WTC11 (cell line): ENCODE results near the gene ICOS. TPM values are rescaled to one million over a fixed set of nuclear protein-coding genes. Genes with fewer than 3 reads are reported as not detected.

Experiments
- ATAC-seq: fragments of 200-7000 bp; cut with Tn5 transposase; 2 replicates; pipeline ENCODE4 v1.10.0; 2021; ENCODE audit warnings: mild to moderate bottlenecking, moderate library complexity
- CTCF ChIA-PET: fragments of 300-600 bp; sonication (Branson Sonifier 250); formaldehyde crosslinking; loops from one replicate; lab custom pipeline; 2021; ENCODE audit warnings: antibody characterized with exemption; lab: Charles Lee
- POLR2A ChIA-PET: fragments of 350-600 bp; sonication (Branson Sonifier 250); formaldehyde crosslinking; loops from one replicate; lab custom pipeline; 2021; ENCODE audit warnings: antibody characterized with exemption; lab: Charles Lee
- DNase-seq: peaks from one replicate; pipeline ENCODE4 v3.0.0; 2021; ENCODE audit warnings: low spot score
- H3K27ac Mint-ChIP-seq: 2 replicates; pipeline ENCODE4 v1.8.0; 2021; ENCODE audit warnings: mixed read lengths
- H3K27me3 Mint-ChIP-seq: 2 replicates; pipeline ENCODE4 v1.8.0; 2021; ENCODE audit warnings: low read depth, mild to moderate bottlenecking, moderate library complexity, mixed read lengths
- H3K36me3 Mint-ChIP-seq: 2 replicates; pipeline ENCODE4 v1.8.0; 2021; ENCODE audit warnings: mixed read lengths
- H3K4me1 Mint-ChIP-seq: 2 replicates; pipeline ENCODE4 v1.8.0; 2022; ENCODE audit warnings: mixed read lengths
- H3K4me3 Mint-ChIP-seq: 2 replicates; pipeline ENCODE4 v1.8.0; 2021; ENCODE audit warnings: mild to moderate bottlenecking, moderate library complexity, mixed read lengths
- H3K9me3 Mint-ChIP-seq: 2 replicates; pipeline ENCODE4 v1.8.0; 2021; ENCODE audit warnings: mixed read lengths
- CREM ChIP-seq: sonication (generic); formaldehyde crosslinking; IDR thresholded peaks from 2 replicates; pipeline ENCODE4 v1.8.1; 2022; ENCODE audit warnings: mild to moderate bottlenecking, missing genetic modification reagents, moderate library complexity
- ETV6 ChIP-seq: sonication (generic); formaldehyde crosslinking; IDR thresholded peaks from 2 replicates; pipeline ENCODE4 v1.8.1; 2022; ENCODE audit warnings: mild to moderate bottlenecking, missing genetic modification reagents
- JAZF1 ChIP-seq: fragments of 250-450 bp; sonication (Bioruptor Pico); IDR thresholded peaks from 2 replicates; pipeline ENCODE4 v1.9.0; 2021; ENCODE audit warnings: moderate library complexity, mild to moderate bottlenecking, inconsistent platforms
- NFE2L1 ChIP-seq: sonication (generic); formaldehyde crosslinking; IDR thresholded peaks from 2 replicates; pipeline ENCODE4 v1.8.1; 2023; ENCODE audit warnings: missing genetic modification reagents
- TEAD4 ChIP-seq: sonication (generic); formaldehyde crosslinking; IDR thresholded peaks from 2 replicates; pipeline ENCODE4 v1.8.0; 2022; ENCODE audit warnings: mild to moderate bottlenecking, missing genetic modification reagents
- ZBTB21 ChIP-seq: sonication (generic); formaldehyde crosslinking; IDR thresholded peaks from 2 replicates; pipeline ENCODE4 v1.8.1; 2023; ENCODE audit warnings: mild to moderate bottlenecking, missing genetic modification reagents, borderline replicate concordance
- ZNF219 ChIP-seq: sonication (generic); formaldehyde crosslinking; IDR thresholded peaks from 2 replicates; pipeline ENCODE4 v1.8.0; 2023; ENCODE audit warnings: missing genetic modification reagents, mild to moderate bottlenecking, borderline replicate concordance
- ZNF416 ChIP-seq: fragments of 250-450 bp; sonication (Bioruptor Pico); IDR thresholded peaks from 2 replicates; pipeline ENCODE4 v1.9.0; 2021; ENCODE audit warnings: mild to moderate bottlenecking, inconsistent platforms
- total RNA-seq: library from RNA; stranded (reverse); gene quantifications from 3 replicates; pipeline ENCODE4 v1.2.3, GENCODE V29; 2021
- TF ChIP-seq, protein P1 (sequence below): fragments of 250-450 bp; sonication (Bioruptor Pico); conservative IDR thresholded peaks from 2 replicates; pipeline ENCODE4 v1.9.0; 2021; ENCODE audit warnings: mild to moderate bottlenecking
- TF ChIP-seq, protein P2 (sequence below): sonication (generic); formaldehyde crosslinking; IDR thresholded peaks from 2 replicates; pipeline ENCODE4 v1.8.0; 2022; ENCODE audit warnings: missing genetic modification reagents
- TF ChIP-seq, protein P3 (sequence below): fragments of 250-450 bp; sonication (Bioruptor Pico); IDR thresholded peaks from 2 replicates; pipeline ENCODE4 v1.9.0; 2021; ENCODE audit warnings: mild to moderate bottlenecking
- TF ChIP-seq, protein P4 (sequence below): fragments of 250-450 bp; sonication (Bioruptor Pico); IDR thresholded peaks from 2 replicates; pipeline ENCODE4 v1.8.0; 2021; ENCODE audit warnings: mild to moderate bottlenecking
- TF ChIP-seq, protein P5 (sequence below): sonication (generic); formaldehyde crosslinking; IDR thresholded peaks from 2 replicates; pipeline ENCODE4 v1.8.0; 2023; ENCODE audit warnings: mild to moderate bottlenecking, missing genetic modification reagents
- TF ChIP-seq, protein P6 (sequence below): fragments of 250-450 bp; sonication (Bioruptor Pico); IDR thresholded peaks from 2 replicates; pipeline ENCODE4 v1.9.0; 2021; ENCODE audit warnings: mild to moderate bottlenecking, borderline replicate concordance
- TF ChIP-seq, protein P7 (sequence below): sonication (generic); formaldehyde crosslinking; IDR thresholded peaks from 2 replicates; pipeline ENCODE4 v1.8.1; 2022; ENCODE audit warnings: mild to moderate bottlenecking, moderate library complexity, missing genetic modification reagents
- TF ChIP-seq, protein P8 (sequence below): sonication (generic); formaldehyde crosslinking; IDR thresholded peaks from 2 replicates; pipeline ENCODE4 v1.8.1; 2023; ENCODE audit warnings: mild to moderate bottlenecking, missing genetic modification reagents

ICOS gene
- total RNA-seq, 1 experiment from 2014 or later = 0.11 TPM

DNA sequence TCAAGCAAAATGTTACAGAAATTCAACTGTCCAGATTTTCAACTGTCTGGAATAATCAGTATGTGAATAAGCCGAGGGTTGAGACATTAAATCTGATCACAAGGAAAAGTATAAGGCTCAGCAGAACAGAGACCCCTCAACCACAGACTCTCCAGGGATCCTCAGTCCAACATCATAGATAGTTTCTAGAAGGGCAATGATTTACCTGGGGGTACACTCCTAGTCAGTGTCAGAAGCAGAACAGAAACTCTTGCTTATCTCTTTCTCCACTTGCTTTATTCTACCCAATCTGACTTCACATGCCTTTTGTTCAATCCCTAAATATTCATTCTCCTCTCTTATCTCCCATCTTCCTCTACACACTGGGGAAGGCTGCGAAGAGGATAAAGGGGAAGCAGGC, 36.4 kb downstream of the ICOS start:
- H3K36me3 Mint-ChIP-seq = peaks cover 3% of the 10 kb centered on the region; the same call in 1 of the 2 replicates
- H3K27ac Mint-ChIP-seq = no peak overlapping the region
- ChIA-PET POLR2A (no interaction called here), CTCF (no interaction called here)
- peaks cover 17% of the 10 kb centered on the region for H3K9me3 Mint-ChIP-seq
- H3K27me3 Mint-ChIP-seq = peaks cover 3% of the 10 kb centered on the region; the same call in 1 of the 2 replicates
- ATAC-seq (no peak), DNase-seq (no peak)
- TF ChIP-seq, protein P1, sequence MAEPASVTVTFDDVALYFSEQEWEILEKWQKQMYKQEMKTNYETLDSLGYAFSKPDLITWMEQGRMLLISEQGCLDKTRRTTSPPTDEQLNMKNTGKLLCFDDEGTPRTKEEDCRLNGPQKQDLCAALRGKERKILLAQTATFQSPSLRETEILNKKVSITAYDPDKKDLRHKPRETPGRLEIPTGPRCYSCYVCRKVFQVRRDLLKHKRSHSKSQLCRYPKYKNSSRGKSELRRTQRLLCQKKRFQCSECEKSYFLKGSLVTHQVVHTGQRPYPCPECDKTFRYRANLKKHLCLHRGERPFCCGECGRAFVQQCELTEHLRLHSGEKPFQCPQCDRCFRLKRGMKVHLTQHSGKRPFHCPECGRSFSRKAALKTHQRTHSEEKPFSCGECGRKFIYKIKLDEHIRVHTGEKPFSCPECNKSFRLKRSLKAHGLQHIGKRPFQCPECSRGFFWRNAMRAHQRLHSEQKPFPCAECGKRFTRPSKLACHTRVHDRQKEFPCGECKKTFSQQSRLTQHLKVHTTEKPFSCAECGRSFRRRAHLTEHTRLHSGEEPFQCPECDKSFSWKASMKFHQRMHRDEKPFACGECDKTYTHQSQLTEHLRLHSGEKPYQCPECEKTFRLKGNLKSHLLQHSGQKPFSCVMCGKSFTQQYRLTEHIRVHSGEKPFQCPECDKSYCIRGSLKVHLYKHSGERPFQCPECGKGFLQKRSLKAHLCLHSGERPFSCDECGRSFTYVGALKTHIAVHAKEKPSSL (CRISPR knock-in tag) = no peak
- TF ChIP-seq ZNF416 (no peak), ETV6 (no peak), JAZF1 (no peak), NFE2L1 (CRISPR knock-in tag) (no peak), TEAD4 (CRISPR knock-in tag) (no peak), ZBTB21 (CRISPR knock-in tag) (no peak), ZNF219 (CRISPR knock-in tag) (no peak), CREM (no peak)
- TF ChIP-seq, protein P2, sequence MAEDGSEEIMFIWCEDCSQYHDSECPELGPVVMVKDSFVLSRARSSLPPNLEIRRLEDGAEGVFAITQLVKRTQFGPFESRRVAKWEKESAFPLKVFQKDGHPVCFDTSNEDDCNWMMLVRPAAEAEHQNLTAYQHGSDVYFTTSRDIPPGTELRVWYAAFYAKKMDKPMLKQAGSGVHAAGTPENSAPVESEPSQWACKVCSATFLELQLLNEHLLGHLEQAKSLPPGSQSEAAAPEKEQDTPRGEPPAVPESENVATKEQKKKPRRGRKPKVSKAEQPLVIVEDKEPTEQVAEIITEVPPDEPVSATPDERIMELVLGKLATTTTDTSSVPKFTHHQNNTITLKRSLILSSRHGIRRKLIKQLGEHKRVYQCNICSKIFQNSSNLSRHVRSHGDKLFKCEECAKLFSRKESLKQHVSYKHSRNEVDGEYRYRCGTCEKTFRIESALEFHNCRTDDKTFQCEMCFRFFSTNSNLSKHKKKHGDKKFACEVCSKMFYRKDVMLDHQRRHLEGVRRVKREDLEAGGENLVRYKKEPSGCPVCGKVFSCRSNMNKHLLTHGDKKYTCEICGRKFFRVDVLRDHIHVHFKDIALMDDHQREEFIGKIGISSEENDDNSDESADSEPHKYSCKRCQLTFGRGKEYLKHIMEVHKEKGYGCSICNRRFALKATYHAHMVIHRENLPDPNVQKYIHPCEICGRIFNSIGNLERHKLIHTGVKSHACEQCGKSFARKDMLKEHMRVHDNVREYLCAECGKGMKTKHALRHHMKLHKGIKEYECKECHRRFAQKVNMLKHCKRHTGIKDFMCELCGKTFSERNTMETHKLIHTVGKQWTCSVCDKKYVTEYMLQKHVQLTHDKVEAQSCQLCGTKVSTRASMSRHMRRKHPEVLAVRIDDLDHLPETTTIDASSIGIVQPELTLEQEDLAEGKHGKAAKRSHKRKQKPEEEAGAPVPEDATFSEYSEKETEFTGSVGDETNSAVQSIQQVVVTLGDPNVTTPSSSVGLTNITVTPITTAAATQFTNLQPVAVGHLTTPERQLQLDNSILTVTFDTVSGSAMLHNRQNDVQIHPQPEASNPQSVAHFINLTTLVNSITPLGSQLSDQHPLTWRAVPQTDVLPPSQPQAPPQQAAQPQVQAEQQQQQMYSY (CRISPR knock-in tag) = no peak
- TF ChIP-seq, protein P3, sequence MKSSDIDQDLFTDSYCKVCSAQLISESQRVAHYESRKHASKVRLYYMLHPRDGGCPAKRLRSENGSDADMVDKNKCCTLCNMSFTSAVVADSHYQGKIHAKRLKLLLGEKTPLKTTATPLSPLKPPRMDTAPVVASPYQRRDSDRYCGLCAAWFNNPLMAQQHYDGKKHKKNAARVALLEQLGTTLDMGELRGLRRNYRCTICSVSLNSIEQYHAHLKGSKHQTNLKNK (CRISPR knock-in tag) = no peak
- TF ChIP-seq, protein P4, sequence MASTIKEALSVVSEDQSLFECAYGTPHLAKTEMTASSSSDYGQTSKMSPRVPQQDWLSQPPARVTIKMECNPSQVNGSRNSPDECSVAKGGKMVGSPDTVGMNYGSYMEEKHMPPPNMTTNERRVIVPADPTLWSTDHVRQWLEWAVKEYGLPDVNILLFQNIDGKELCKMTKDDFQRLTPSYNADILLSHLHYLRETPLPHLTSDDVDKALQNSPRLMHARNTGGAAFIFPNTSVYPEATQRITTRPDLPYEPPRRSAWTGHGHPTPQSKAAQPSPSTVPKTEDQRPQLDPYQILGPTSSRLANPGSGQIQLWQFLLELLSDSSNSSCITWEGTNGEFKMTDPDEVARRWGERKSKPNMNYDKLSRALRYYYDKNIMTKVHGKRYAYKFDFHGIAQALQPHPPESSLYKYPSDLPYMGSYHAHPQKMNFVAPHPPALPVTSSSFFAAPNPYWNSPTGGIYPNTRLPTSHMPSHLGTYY (CRISPR knock-in tag) = no peak
- TF ChIP-seq, protein P5, sequence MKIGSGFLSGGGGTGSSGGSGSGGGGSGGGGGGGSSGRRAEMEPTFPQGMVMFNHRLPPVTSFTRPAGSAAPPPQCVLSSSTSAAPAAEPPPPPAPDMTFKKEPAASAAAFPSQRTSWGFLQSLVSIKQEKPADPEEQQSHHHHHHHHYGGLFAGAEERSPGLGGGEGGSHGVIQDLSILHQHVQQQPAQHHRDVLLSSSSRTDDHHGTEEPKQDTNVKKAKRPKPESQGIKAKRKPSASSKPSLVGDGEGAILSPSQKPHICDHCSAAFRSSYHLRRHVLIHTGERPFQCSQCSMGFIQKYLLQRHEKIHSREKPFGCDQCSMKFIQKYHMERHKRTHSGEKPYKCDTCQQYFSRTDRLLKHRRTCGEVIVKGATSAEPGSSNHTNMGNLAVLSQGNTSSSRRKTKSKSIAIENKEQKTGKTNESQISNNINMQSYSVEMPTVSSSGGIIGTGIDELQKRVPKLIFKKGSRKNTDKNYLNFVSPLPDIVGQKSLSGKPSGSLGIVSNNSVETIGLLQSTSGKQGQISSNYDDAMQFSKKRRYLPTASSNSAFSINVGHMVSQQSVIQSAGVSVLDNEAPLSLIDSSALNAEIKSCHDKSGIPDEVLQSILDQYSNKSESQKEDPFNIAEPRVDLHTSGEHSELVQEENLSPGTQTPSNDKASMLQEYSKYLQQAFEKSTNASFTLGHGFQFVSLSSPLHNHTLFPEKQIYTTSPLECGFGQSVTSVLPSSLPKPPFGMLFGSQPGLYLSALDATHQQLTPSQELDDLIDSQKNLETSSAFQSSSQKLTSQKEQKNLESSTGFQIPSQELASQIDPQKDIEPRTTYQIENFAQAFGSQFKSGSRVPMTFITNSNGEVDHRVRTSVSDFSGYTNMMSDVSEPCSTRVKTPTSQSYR (CRISPR knock-in tag) = no peak
- TF ChIP-seq, protein P6, sequence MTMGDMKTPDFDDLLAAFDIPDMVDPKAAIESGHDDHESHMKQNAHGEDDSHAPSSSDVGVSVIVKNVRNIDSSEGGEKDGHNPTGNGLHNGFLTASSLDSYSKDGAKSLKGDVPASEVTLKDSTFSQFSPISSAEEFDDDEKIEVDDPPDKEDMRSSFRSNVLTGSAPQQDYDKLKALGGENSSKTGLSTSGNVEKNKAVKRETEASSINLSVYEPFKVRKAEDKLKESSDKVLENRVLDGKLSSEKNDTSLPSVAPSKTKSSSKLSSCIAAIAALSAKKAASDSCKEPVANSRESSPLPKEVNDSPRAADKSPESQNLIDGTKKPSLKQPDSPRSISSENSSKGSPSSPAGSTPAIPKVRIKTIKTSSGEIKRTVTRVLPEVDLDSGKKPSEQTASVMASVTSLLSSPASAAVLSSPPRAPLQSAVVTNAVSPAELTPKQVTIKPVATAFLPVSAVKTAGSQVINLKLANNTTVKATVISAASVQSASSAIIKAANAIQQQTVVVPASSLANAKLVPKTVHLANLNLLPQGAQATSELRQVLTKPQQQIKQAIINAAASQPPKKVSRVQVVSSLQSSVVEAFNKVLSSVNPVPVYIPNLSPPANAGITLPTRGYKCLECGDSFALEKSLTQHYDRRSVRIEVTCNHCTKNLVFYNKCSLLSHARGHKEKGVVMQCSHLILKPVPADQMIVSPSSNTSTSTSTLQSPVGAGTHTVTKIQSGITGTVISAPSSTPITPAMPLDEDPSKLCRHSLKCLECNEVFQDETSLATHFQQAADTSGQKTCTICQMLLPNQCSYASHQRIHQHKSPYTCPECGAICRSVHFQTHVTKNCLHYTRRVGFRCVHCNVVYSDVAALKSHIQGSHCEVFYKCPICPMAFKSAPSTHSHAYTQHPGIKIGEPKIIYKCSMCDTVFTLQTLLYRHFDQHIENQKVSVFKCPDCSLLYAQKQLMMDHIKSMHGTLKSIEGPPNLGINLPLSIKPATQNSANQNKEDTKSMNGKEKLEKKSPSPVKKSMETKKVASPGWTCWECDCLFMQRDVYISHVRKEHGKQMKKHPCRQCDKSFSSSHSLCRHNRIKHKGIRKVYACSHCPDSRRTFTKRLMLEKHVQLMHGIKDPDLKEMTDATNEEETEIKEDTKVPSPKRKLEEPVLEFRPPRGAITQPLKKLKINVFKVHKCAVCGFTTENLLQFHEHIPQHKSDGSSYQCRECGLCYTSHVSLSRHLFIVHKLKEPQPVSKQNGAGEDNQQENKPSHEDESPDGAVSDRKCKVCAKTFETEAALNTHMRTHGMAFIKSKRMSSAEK (CRISPR knock-in tag) = no peak
- TF ChIP-seq, protein P7, sequence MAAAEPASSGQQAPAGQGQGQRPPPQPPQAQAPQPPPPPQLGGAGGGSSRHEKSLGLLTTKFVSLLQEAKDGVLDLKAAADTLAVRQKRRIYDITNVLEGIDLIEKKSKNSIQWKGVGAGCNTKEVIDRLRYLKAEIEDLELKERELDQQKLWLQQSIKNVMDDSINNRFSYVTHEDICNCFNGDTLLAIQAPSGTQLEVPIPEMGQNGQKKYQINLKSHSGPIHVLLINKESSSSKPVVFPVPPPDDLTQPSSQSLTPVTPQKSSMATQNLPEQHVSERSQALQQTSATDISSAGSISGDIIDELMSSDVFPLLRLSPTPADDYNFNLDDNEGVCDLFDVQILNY (CRISPR knock-in tag) = no peak
- TF ChIP-seq, protein P8, sequence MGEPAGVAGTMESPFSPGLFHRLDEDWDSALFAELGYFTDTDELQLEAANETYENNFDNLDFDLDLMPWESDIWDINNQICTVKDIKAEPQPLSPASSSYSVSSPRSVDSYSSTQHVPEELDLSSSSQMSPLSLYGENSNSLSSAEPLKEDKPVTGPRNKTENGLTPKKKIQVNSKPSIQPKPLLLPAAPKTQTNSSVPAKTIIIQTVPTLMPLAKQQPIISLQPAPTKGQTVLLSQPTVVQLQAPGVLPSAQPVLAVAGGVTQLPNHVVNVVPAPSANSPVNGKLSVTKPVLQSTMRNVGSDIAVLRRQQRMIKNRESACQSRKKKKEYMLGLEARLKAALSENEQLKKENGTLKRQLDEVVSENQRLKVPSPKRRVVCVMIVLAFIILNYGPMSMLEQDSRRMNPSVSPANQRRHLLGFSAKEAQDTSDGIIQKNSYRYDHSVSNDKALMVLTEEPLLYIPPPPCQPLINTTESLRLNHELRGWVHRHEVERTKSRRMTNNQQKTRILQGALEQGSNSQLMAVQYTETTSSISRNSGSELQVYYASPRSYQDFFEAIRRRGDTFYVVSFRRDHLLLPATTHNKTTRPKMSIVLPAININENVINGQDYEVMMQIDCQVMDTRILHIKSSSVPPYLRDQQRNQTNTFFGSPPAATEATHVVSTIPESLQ (CRISPR knock-in tag) = no peak
- H3K4me3 Mint-ChIP-seq = no peak overlapping the region
- H3K4me1 Mint-ChIP-seq = peaks cover 11% of the 10 kb centered on the region
